H1 (cell line): ENCODE results near the gene TSPEAR.

ENCODE experiments used
- BCL11A ChIP-seq, 2 experiments: IDR thresholded peaks; one replicate each; pipeline ENCODE4 v1.6.1; 2011; ENCODE audit warnings: low read depth in 2 of 2, low read length in 2 of 2, mild to moderate bottlenecking in 2 of 2
- ZNF274 ChIP-seq: IDR thresholded peaks from 2 replicates; pipeline ENCODE4 v1.7.0; 2012; ENCODE audit warnings: low read length, borderline replicate concordance; ENCODE audit errors: extremely low read depth

DNA sequence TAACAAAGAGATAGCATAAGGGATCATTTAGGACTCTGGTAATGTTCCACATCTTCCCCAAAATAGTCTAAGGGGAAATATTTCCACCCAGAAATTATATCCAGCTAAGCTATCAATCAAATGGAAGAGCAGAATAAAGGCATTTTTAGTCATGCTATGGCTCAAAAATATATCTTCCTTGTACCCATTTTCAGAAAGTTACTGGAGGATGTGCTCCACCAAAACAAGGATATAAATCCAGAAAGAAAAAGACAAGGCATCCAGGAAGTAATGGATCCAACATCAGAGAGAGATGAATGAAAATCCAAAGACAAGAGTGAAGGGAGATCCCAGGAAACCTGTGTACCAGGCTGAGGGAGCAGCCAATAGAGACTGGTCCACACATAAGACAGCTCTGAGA lies 102.2 kb downstream of the TSPEAR start:
- TF ChIP-seq ZNF274: no peak
- no peak for TF ChIP-seq BCL11A (IDR thresholded peaks at IDR 0.05; ENCODE audit: low read depth in 2 of 2, low read length in 2 of 2)
